GM19240 (cell line): ENCODE data around the gene FAM110D.

ENCODE experiments used
- DNase-seq: peaks from one replicate; pipeline ENCODE4 v3.0.0; 2011; ENCODE audit warnings: low spot score; ENCODE audit not compliant: insufficient read length

The FAM110D gene

DNA sequence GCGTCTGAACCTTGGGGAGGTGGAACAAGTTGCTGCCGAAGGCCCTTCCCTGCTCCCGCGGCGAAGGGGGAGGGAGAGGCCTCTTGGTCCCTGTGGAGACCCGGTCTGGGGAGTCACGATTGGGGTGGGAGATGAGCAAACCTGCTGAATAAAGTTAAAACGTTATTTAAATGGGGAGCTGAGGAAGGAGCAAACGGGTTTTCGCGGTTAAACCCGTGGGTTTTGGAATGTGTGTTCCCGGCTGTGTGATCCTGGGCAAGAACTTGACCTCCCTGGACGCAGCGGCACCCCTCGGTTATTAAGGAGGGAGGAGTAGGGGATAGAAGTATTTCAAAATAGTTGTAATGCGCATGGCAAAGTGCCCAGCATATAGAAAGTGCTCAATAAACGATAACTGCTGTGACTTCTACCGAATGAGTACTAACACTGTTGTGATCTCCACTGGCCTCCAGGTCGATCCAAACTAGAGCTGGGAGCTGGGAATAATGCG is 3.4 kb downstream of the FAM110D start:
- no peak for DNase-seq

DNA sequence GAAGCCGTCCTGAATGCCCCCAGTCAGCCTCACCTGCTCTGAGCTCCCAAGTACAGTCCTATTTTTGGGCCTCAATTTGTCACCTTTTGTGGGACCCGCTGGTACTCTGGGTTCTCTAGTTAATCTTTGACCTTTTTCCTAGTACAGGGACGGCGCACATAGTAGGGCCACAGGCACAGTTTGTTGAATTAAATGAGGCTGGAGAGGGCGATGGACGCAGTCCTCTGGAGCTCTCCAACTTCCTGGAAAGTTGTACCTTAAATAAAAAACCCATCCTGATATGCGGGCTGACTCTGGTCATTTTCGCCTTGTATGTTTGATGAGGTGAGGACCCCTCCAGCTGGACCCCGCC is 4.8 kb downstream of the FAM110D start:
- DNase-seq = no peak

DNA sequence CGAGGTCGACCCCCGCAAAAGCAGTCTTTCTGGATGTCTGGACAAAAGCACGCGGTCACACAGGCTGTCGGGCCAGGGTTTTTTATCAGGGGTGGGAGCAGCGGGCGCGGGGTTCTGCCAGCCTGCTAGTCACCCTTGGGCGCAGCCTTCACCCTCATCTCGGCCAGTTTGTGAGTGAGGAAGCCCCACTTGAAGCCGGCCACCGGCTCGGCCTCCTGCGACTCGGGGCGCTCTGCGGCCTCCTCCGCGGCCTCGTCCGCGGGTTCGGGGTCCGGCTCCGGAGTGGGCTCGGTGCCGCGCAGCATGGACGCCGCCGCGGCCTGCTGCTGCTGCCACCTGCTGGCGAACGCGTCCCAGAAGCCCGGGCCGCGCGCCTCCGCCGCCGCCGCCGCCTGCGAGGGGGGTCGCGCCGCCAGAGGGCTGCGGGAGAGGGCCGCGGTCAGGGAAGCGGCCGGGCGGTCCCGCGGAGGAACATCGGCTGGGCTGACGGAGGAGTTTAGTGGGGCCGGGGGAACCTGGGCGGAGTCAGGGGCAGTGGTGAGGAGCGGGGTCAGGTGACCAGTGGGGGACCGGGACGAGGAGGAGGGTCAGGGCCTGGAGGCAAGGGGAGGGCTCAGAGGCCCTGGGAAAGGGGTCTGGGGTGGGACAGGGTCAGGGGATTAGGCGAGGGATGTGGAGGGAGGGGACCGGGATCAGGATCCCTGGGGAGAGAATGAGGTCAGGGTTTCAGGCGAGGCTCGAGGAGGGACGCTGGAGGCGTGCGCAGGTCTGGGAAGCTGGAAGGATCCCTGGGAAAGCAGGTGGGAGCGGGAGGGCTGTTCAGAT is 5.4 kb downstream of the FAM110D start:
- no peak for DNase-seq

DNA sequence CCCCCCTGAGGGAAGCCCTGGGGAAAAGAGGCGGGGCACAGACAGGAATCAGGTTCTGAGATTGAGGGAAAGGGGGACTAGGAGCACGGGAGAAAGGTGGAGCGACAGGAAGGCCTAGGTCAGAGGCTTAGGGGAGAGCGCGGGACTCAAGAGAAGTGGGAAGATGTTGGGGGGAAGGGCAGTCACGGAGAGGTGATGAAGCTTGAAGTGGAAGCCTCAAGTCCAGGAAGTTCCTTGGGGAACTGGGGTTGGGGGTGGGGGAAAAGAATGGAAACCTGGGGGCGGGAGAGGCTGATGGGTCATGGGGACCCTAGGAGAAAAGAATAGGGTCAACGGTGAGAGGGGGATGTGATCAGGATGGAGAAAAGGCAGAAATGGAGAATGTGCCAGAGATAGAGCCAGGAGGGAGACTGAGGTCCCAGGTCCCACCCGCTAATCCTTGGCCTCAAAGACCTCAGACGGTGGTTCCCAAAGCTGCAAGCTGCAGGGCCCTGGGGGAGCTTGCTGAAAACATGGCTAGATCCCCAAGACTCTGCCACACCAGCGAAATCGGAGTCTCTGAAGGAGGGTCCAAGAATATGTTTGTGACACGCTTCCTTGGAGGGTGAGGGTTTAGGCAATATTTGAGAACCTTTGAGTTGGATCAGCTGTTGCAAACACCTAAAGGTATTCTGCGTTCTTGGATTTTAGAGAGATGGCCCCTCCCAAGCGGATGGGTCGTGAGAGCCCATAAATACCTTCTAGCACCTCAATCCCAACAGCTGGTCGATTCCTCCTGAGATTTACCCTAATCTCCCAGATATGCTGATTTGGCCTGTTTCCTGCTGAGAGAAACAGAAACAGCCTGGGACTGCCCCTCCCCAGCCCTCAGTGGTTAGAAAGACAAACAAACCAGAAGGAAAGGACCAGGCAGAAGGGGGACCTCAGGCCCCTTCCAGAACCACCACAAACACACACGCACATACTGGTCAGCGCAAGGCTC is 6.3 kb downstream of the FAM110D start:
- no peak for DNase-seq

DNA sequence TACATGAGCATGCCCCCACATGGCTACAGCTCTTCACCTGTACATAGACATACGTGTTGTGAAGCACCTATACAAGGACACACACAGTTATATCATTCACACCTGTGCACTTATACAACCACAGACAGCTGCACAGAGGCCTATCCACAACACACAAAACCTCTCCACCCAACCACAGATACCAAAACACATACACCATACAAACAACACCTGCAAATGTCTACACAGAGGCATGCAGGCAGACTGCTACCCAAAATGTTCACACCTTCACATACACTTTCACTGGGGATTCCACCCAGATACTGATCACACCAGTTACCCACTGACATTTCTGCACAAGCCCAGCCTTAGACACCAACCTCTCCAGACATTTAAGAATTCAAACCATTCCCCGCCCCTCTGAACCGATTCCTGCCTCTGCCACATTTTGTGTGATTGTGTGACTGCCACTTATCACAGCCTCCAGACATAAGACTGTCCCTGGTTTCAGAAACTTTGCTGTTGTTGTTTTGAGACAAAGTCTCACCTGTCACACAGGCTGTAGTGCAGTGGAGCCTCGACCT is 7.9 kb downstream of the FAM110D start:
- no peak for DNase-seq

DNA sequence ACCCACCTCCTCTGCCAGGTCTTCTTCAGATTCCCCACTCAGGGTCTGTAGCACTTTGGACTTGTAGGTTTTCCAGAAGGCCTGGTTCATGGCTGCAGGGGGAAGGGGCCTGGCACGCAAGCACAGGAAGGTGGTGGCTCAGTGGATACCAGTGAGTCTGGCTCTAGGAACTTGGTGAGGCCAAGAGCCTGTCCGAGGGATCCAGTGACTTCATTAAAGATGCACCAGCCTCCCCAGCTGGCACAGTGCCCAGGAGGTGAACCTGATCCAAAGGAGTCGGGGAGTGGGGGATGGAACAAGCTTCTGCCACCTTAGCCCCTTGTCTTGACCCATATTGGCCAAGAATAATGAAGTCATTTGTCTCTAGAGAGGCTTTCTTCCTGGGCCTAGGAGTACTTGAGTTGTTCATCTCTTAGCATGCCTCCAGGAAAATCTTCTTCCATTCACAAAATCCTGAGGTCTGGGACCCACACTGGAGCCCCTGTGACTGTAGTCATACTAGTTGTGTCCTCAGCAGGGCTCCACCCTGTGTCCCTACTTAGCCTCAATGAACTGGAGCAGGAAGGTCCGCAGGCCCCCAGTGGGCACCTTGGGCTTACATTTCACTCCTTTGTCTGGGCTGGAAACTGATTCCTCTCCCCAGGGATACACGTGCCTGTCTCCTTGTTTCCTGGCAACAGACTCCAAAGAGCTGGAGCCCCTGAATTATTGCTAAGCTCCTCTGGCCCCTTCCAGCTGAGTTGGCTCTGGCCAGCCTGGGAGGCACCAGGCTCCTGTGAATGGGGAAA is 9.7 kb downstream of the FAM110D start, which contains the start of gene C1orf232:
Gene C1orf232, minus strand, starts transcription at position 554 of the 788 bp plus-strand sequence. Its CDS starts 464 bp downstream, at position 90.
- no peak for DNase-seq

DNA sequence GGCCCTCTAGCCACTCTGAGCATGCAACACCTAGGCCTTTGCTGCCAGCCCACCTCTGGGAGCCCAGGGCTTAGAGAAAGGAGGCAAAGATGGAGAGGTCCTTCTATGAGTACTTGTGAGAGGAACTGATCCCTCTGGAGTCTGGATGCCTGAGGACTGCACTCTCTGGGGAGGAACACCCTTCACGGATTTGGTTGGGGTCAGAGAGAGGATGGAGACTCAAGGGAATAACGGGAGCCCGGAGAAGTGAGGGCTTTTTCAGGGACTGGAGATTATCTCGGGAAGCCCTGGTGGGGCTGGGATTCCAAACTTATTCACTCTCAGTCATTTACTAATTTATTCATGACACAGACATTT is 10.3 kb downstream of the FAM110D start:
- DNase-seq = no peak

DNA sequence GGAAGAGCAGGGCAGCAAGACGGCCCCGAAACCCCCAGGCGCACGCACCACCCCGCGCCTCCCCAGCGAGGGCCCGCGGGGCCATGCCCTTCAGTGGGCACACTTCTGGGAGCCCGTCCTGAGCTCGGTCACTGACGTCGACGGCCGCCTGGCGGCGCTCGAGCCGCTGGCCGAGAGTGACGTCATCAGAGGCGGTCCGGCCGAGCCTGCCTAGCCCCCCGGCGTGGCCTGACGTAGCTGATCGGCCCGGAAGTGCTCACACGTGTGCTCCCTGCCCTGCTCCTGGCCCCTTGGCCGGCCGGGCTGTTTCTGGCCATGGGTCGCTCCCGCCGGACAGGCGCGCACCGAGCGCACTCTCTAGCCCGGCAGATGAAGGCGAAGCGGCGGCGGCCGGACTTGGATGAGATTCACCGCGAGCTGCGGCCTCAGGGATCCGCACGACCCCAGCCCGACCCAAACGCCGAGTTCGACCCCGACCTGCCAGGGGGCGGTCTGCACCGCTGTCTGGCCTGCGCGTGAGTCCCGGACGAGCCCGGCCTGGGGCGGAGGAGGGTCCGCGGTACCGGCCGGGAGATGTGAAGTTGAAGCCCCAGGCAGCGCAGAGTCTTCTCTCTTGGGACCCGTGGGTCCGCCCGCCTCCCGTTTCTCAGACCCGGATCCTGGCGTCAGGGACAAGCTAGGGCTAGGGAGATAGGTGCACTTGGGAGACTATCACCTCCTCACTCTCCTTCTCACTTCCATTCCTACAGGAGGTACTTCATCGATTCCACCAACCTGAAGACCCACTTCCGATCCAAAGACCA is 11.0 kb downstream of the FAM110D start, which contains the start of gene ZNF593:
Gene ZNF593, plus strand, starts transcription at position 240 of the 803 bp plus-strand sequence. Its CDS starts 76 bp downstream, at position 316.
- DNase-seq = peak; percentile 100

DNA sequence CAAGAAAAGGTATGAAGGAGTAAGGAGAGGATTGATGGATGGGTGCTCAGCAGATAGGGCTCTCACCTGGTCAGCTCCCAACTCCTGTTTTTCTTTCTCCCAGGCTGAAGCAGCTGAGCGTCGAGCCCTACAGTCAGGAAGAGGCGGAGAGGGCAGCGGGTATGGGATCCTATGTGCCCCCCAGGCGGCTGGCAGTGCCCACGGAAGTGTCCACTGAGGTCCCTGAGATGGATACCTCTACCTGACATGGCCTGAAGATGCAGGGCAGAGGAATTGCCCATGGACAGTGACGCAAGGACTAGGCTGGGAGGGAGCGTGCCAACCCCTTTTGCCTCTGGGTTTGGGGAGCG is 11.6 kb downstream of the FAM110D start:
- DNase-seq = no peak

DNA sequence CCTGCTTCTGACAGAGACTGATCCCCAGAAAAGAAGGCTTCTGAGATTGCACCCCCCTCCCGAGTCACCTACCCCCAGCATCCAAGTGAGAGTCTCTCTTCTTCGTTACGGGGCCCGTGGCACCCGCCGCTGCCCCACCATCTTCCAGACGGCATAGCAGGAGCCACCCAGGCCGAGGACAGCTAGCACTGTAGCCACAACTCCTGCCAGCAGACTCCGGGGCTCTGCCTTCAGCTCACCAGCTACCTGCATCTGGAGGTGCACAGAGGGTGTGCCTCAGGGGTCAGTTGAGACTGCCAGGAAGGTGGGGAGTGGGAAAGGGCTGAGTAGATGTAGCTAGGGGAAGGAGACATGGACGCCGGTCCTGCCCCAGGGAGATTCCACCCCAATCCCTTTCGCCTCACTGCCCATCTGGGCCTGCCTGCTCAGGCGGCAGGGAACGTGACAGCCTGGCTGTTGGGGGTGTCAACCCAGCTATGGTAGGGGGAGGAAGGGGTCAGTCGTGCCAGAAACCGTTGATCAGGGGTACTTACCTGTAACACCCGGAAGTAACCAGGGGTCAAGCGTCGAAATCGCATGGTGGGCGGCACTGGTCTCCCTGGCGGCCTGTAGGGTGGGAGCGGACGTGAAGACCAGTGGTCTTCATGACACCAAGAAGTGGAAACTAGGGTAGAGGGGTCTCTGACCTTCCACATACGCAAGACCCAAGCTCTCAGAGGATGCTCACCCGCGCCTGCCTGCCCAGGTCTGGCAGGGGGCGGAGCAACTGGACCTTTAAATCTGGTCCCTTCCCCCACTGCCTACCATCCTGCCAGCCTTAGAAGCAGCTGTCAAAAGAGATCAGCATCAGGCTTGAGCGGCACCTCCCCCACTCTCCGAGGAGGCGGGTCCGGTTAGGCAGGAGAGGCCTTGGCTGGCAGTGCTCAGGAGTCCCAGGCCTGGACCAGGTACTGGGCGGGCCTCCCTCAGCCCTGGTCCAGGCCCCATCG is 12.5 kb downstream of the FAM110D start, which contains the start of gene ZNF593OS:
Gene ZNF593OS, minus strand, starts transcription at position 749 of the 989 bp plus-strand sequence. Its CDS starts 171 bp downstream, at position 578.
- DNase-seq = no peak

DNA sequence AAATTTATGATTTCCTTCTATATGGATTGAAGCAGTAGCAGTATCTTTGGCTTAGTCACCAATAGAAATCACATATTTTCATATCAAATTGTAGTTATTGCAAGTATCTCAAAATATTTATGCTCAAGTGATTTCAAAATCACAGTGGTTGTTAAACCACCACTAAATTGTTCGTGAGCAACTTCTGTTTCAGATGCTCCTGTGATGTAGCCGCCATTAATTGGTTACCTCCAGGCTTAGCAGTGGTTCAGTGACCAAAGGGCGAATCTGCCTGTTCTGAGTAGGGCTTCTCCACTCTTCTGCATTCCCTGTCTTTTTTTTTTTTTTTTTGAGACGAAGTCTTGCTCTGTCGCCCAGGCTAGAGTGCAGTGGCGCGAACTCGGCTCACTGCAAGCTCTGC is 16.5 kb downstream of the FAM110D start:
- no peak for DNase-seq

DNA sequence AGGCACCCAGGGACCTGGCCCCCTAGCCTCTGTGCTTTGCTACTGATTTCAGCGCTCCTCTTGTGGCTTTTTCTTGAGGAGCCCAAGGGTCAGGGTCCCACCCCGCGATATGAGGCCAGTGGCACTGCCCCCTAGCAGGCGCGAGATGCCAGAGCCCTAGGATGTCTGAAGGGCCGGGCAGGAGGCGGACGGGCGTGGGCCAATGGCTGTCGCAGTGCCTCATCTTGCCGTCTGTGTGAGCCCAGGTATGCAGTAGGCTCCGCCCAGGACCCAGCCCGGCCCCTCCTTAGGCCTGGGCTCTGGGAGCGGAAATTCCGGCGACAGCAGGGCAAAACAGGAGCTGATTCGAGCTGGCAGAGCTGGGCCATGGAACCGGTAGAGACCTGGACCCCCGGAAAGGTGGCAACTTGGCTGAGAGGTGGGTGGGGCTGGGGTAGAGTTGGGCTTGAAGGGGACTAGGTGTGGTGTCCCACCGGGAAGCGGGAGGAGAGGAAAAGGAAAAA is 18.4 kb downstream of the FAM110D start, which contains the start of gene CNKSR1:
Gene CNKSR1, plus strand, starts transcription at position 310 of the 503 bp plus-strand sequence. Its CDS starts 57 bp downstream, at position 367.
- DNase-seq = no peak

DNA sequence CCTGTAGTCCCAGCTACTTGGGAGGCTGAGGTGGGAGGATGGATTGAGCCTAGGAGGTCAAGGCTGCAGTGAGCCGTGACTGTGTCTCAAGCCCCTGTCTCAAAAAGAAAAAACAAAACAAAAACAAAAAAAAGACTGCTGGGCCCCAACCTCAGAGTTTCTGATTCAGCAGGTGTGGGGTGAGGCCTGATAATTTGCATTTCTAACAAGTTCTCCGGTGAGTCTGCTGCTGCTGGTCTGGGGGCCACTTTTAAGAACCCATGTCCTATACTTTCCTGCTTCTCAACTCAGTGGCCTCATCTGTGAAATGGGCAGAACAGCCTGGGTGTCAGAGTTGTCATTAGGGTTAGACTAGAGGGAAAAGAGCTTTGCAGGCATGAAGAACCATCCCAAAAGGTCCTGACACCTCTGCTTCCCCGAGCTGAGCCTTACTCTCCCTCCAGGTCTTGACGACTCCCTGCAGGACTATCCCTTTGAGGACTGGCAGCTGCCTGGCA is 21.2 kb downstream of the FAM110D start:
- no peak for DNase-seq

DNA sequence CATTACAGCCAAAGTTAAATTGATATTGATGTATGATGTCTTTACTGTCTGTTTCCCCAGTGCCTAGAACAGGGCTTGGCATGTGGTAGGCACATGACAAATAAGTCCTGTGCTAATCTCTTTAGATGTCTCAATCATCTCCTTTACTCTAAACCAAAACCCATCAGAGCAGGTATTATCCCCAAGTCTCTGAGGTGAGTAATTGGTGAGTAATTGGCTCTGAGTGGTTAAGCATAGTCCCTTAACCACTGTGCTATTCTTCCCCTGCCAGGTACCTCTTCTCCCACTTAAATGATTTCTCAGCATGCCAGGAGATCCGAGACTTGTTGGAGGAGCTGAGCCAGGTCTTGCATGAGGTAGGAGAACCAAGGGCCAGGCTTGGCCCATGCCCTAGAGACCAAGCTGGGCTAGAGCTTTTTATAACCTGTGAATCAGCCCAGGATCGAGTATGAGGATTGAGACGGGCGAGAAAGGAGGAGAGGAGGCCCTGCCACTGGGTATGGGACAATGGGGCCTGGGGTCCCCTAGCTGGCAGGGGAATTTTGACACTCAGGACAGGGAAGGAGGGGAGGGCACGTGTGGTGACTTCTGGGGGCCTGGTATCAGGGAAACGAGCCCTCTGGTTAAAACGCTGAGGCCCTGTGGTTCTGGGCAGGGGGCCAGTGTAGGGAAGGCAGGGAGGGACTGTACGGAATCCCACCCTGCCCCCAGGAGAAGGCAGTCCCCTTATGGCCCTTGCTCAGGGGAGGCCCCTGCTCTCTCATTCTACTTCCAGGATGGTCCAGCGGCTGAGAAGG is 22.9 kb downstream of the FAM110D start:
- no peak for DNase-seq

DNA sequence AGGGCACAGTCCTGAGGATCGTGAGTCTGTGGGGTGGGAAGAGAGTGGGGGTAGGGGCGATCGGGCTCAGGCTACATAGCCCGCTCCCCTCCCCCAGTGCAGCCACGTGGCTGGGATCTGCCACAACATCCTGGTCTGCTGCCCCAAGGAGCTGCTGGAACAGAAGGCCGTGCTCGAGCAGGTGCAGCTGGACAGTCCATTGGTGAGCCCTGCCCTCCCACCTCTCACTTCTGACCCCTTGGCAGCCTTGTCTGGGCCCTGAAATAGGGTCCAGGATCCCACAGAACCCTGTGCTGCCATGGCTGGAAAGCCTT is 23.5 kb downstream of the FAM110D start:
- DNase-seq = no peak

DNA sequence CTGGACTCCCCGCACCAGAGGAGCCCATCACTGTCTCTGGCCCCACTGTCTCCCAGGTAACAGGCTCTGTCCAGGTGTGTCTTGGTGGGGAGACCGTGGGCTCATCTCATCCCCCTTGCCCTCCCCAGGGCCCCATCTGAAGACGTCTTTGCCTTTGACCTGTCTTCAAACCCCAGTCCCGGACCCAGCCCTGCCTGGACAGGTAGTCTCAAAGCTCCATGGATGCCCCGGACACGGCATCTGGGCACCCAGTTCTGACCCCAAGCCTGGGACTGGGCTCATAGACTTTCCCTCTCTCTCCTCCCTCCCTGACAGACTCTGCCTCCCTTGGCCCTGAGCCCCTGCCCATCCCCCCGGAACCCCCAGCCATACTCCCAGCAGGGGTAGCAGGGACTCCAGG is 25.2 kb downstream of the FAM110D start:
- no peak for DNase-seq

DNA sequence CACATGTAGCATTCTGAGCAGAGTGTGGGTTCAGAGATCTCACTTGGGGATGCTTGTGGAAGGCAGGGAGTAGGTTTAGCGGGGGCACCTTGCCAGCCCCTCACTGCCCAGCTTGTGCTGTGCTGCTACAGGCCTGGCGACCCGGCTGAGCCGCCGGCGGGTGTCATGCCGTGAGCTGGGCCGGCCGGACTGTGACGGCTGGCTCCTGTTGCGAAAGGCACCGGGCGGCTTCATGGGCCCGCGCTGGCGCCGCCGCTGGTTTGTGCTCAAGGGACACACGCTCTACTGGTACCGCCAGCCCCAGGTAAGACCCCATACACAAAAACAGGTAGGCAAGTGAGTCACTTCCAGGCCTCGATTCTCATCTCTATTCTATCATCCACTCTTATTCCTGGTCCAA is 26.0 kb downstream of the FAM110D start:
- DNase-seq = no peak

DNA sequence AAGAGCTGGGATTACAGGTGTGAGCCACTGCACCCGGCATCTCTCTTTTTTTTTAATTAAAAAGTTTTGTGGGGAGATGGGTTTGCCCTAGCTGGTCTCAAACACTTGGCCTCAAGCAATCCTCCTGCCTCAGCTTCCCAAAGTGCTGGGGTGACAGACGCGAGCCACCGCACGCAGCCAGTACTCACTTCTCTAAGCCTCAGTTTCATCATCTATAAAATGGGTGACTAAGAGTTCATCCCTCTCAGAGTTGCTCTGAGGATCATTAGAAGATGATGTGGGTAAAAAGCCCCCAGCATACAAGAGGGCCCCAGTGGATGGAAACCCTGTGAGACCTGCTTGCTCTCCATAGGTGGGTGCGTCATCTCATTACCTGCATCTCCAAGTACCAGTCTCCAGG is 29.0 kb downstream of the FAM110D start:
- no peak for DNase-seq
